Neural progenitor cell (in vitro differentiated cells): ENCODE data around the gene FNIP2. TPM values are rescaled to one million over a fixed set of nuclear protein-coding genes. Genes with fewer than 3 reads are reported as not detected.
A peak's percentile ranks its signal among the peaks of the same experiment; 100 is the strongest.

ENCODE experiments used
- DNase-seq: peaks from one replicate; pipeline ENCODE4 v3.0.0-alpha.2; 2016; ENCODE audit warnings: low spot score
- H2AFZ ChIP-seq: fragments of 200-600 bp; sonication (generic); replicated peaks from 2 replicates; pipeline ENCODE4 v1.6.1; 2016; ENCODE audit warnings: antibody characterized with exemption
- H3F3A ChIP-seq: fragments of 200-600 bp; sonication (generic); 2 replicates; pipeline ENCODE4 v1.6.1; 2016; ENCODE audit warnings: antibody characterized with exemption, low read depth
- H3K27ac ChIP-seq: fragments of 200-600 bp; sonication (generic); 2 replicates; pipeline ENCODE4 v1.5.1; 2016; ENCODE audit warnings: mild to moderate bottlenecking
- H3K27me3 ChIP-seq: fragments of 200-600 bp; sonication (generic); 2 replicates; pipeline ENCODE4 v1.6.1; 2016; ENCODE audit warnings: mild to moderate bottlenecking, moderate library complexity
- H3K36me3 ChIP-seq: fragments of 200-600 bp; sonication (generic); 2 replicates; pipeline ENCODE4 v1.5.1; 2016
- H3K4me1 ChIP-seq: fragments of 200-600 bp; sonication (generic); 2 replicates; pipeline ENCODE4 v1.6.1; 2016; ENCODE audit warnings: mixed run types
- H3K4me2 ChIP-seq: fragments of 200-600 bp; sonication (generic); 2 replicates; pipeline ENCODE4 v1.6.1; 2016
- H3K4me3 ChIP-seq: fragments of 200-600 bp; sonication (generic); 2 replicates; pipeline ENCODE4 v1.5.1; 2016
- H3K79me2 ChIP-seq: fragments of 200-600 bp; sonication (generic); 2 replicates; pipeline ENCODE4 v1.6.1; 2016; ENCODE audit warnings: low read depth
- H3K9ac ChIP-seq: fragments of 200-600 bp; sonication (generic); 2 replicates; pipeline ENCODE4 v1.6.1; 2016
- H3K9me3 ChIP-seq: fragments of 200-600 bp; sonication (generic); 2 replicates; pipeline ENCODE4 v1.5.1; 2016; ENCODE audit warnings: low read depth
- H4K20me1 ChIP-seq: fragments of 200-600 bp; sonication (generic); 2 replicates; pipeline ENCODE4 v1.6.1; 2016; ENCODE audit warnings: low read depth
- H3K27ac Mint-ChIP-seq: 3 replicates; pipeline ENCODE4 v1.8.0; 2021; ENCODE audit warnings: mixed read lengths
- H3K27me3 Mint-ChIP-seq: 2 replicates; pipeline ENCODE4 v1.8.0; 2022; ENCODE audit warnings: low read depth, mild to moderate bottlenecking, inconsistent platforms, moderate library complexity, mixed read lengths; ENCODE audit not compliant: insufficient read depth
- H3K36me3 Mint-ChIP-seq: 3 replicates; pipeline ENCODE4 v1.8.0; 2021; ENCODE audit warnings: mixed read lengths
- H3K4me1 Mint-ChIP-seq: 3 replicates; pipeline ENCODE4 v1.8.0; 2021; ENCODE audit warnings: mixed read lengths
- H3K4me3 Mint-ChIP-seq: 3 replicates; pipeline ENCODE4 v1.8.0; 2021; ENCODE audit warnings: mild to moderate bottlenecking, moderate library complexity, mixed read lengths
- H3K9me3 Mint-ChIP-seq: 3 replicates; pipeline ENCODE4 v1.8.0; 2020; ENCODE audit warnings: mixed read lengths
- EZH2 ChIP-seq: fragments of 200-600 bp; sonication (generic); IDR thresholded peaks from 2 replicates; pipeline ENCODE4 v1.6.1; 2017; ENCODE audit warnings: antibody characterized with exemption, mild to moderate bottlenecking, moderate library complexity
- EZH2phosphoT487 ChIP-seq: fragments of 200-600 bp; sonication (generic); IDR thresholded peaks from 2 replicates; pipeline ENCODE4 v1.6.1; 2017; ENCODE audit warnings: antibody characterized with exemption
- total RNA-seq: library from RNA; depleted of rRNA; stranded (reverse); fragments of >200 nt; gene quantifications from 2 replicates; pipeline ENCODE4 v1.2.3, GENCODE V29; 2015; ENCODE audit warnings: low replicate concordance
- TF ChIP-seq, protein P1 (sequence below): fragments of 200-600 bp; sonication (generic); IDR thresholded peaks from 2 replicates; pipeline ENCODE4 v1.5.1; 2017; ENCODE audit warnings: antibody characterized with exemption, mild to moderate bottlenecking

Gene FNIP2
- total RNA-seq, 1 donor from 2014 or later = 10.5 TPM

- Histone ChIP-seq H3K4me3 (no peak overlapping the region), H3K27me3 (no peaks in the 10 kb centered on the region), H3K4me2 (no peak overlapping the region), H3F3A (no peaks in the 10 kb centered on the region), H3K36me3 (no peaks in the 10 kb centered on the region), H4K20me1 (no peaks in the 10 kb centered on the region), H2AFZ (peak overlapping the region; percentile 78), H3K79me2 (no peaks in the 10 kb centered on the region), H3K27ac (no peak overlapping the region), H3K4me1 (no peaks in the 10 kb centered on the region), H3K9me3 (no peaks in the 10 kb centered on the region), H3K9ac (no peak overlapping the region)
- Mint-ChIP-seq H3K27ac (no peak overlapping the region), H3K9me3 (no peaks in the 10 kb centered on the region), H3K4me3 (no peak overlapping the region), H3K36me3 (no peaks in the 10 kb centered on the region), H3K27me3 (no peaks in the 10 kb centered on the region), H3K4me1 (no peaks in the 10 kb centered on the region)
- no peak for TF ChIP-seq EZH2
- TF ChIP-seq EZH2phosphoT487 = no peak
- TF ChIP-seq, protein P1, sequence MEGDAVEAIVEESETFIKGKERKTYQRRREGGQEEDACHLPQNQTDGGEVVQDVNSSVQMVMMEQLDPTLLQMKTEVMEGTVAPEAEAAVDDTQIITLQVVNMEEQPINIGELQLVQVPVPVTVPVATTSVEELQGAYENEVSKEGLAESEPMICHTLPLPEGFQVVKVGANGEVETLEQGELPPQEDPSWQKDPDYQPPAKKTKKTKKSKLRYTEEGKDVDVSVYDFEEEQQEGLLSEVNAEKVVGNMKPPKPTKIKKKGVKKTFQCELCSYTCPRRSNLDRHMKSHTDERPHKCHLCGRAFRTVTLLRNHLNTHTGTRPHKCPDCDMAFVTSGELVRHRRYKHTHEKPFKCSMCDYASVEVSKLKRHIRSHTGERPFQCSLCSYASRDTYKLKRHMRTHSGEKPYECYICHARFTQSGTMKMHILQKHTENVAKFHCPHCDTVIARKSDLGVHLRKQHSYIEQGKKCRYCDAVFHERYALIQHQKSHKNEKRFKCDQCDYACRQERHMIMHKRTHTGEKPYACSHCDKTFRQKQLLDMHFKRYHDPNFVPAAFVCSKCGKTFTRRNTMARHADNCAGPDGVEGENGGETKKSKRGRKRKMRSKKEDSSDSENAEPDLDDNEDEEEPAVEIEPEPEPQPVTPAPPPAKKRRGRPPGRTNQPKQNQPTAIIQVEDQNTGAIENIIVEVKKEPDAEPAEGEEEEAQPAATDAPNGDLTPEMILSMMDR = no peak
- peak; percentile 21 for DNase-seq
These were observed 166.3 kb downstream of the FNIP2 start for GRCh38 chr4:158934996-158935669.

- Histone ChIP-seq H3K27ac (no peak overlapping the region), H3K4me1 (no peaks in the 10 kb centered on the region), H4K20me1 (no peaks in the 10 kb centered on the region), H3K9me3 (no peaks in the 10 kb centered on the region), H3K9ac (no peak overlapping the region), H3K79me2 (no peaks in the 10 kb centered on the region), H3K27me3 (no peaks in the 10 kb centered on the region), H2AFZ (peak overlapping the region; percentile 78), H3K4me3 (no peak overlapping the region), H3F3A (no peaks in the 10 kb centered on the region), H3K36me3 (no peaks in the 10 kb centered on the region), H3K4me2 (no peak overlapping the region)
- Mint-ChIP-seq H3K4me3 (no peak overlapping the region), H3K27me3 (no peaks in the 10 kb centered on the region), H3K4me1 (no peaks in the 10 kb centered on the region), H3K9me3 (no peaks in the 10 kb centered on the region), H3K27ac (no peak overlapping the region), H3K36me3 (no peaks in the 10 kb centered on the region)
- DNase-seq = no peak
- TF ChIP-seq EZH2 (no peak), EZH2phosphoT487 (no peak)
- TF ChIP-seq, protein P1 = no peak
These were observed 167.4 kb downstream of the FNIP2 start for GRCh38 chr4:158936238-158936637.

DNA sequence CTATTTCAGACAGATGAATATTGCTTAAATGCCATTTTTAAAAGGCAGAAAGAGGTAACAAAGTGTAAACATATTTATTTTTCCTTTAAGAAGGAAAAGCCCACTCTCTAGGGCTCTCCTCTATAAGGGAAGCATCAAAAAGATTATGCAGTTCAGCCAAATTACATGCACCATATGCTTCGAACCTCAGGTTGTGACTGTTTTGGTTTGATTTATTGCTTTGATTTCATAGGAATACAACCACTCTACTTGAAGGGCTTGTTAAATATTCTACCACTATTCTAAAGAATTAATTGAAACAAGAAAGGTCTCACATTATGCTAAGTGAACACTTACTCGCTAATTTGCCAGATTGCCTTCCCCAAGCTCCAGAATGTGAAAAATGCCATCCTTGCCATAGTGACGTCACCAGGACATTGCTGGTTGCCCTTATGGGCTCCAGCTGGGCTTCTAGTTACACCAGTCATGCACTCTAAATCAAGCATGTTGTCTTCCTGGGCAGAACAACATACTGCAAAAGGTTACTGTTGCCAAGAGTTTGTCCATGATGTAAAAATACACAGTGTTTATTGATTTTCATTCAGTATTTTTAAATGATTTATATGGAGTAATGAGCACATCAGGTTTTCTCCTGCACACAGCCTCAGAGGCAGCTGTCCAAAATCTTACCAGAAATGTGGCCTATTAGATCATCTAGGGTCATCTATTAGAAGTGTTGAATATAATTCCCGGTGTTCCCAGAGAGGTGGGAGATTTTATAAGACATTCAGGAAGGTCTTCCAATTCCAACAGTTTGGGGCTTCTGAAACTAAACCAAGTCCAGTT, 169.6 kb downstream of the FNIP2 start:
- Histone ChIP-seq H3F3A (no peaks in the 10 kb centered on the region), H3K36me3 (no peaks in the 10 kb centered on the region), H3K27ac (no peak overlapping the region), H3K9ac (no peak overlapping the region), H4K20me1 (no peaks in the 10 kb centered on the region), H3K4me3 (no peak overlapping the region), H3K27me3 (no peaks in the 10 kb centered on the region), H3K9me3 (no peaks in the 10 kb centered on the region), H3K79me2 (no peaks in the 10 kb centered on the region), H3K4me1 (no peaks in the 10 kb centered on the region), H2AFZ (no peak overlapping the region), H3K4me2 (no peak overlapping the region)
- H3K36me3 Mint-ChIP-seq = no peaks in the 10 kb centered on the region
- no peak for TF ChIP-seq EZH2
- TF ChIP-seq, protein P1 = no peak
- no peak for TF ChIP-seq EZH2phosphoT487
- no peaks in the 10 kb centered on the region for H3K9me3 Mint-ChIP-seq
- no peak for DNase-seq
- H3K27ac Mint-ChIP-seq = no peak overlapping the region
- H3K4me1 Mint-ChIP-seq = peaks cover 3% of the 10 kb centered on the region
- H3K27me3 Mint-ChIP-seq = no peaks in the 10 kb centered on the region
- H3K4me3 Mint-ChIP-seq = no peak overlapping the region
